ENCODE results near the gene SLC12A4. TPM values are rescaled to one million over a fixed set of nuclear protein-coding genes. Genes with fewer than 3 reads are reported as not detected.

Gene SLC12A4
- total and polyA plus RNA-seq, 8 donors, result 5.7 to 136 (median 20.1) TPM

DNA sequence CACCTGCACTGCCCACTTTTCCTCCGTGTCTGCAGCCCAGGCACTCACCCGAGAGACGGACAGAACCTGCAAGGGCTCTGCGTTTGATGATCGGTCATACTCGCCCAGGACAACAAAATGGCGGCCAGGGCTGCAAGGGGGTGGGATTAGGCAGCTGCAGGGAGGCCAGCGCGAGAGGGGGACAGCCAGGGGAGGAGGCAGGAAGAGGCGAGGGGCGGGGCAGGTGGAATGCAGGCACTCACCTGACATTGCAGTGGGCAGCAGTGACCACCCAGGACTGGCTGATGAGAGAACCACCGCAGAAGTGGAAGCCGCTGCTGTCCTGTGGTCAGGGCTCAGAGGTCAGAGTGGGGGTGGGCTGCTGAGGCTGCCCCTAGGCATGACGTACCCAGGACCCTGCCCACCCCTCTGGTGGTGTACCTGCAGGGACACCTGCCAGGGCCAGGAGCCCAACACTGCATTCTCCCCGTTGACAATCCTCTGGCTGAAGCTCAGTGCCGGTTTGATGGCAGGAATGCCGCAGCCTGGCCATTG, 37.7 kb downstream of the SLC12A4 start:
- intact Hi-C loops (cut with DNase I; ENCODE audit: low total_unique reads), result loop anchor here (10.0 kb wide), 1 partner anchor 106 kb away; no protein-coding TSS in a partner anchor
- 93 to 95% (median 94%) methylated on average over 15 to 17 of the region's 17 CpGs for WGBS, 5 donors
- Histone ChIP-seq H3K36me3 (peaks cover 15 to 84% (median 68%) of the 10 kb centered on the region in 4 donors), H3K27ac (no peak overlapping the region), H3K27me3 (no peaks in the 10 kb centered on the region), H3K9me3 (no peaks in the 10 kb centered on the region), H3K4me3 (no peak overlapping the region), H3K4me1 (peaks cover 23 to 32% (median 25%) of the 10 kb centered on the region in 4 donors)
- DNase-seq, result no peak
- TF ChIP-seq POLR2A (IDR thresholded peaks at IDR 0.05), result no peak
- no peak for TF ChIP-seq POLR2AphosphoS5 (IDR thresholded peaks at IDR 0.05)
- TF ChIP-seq, protein P1, sequence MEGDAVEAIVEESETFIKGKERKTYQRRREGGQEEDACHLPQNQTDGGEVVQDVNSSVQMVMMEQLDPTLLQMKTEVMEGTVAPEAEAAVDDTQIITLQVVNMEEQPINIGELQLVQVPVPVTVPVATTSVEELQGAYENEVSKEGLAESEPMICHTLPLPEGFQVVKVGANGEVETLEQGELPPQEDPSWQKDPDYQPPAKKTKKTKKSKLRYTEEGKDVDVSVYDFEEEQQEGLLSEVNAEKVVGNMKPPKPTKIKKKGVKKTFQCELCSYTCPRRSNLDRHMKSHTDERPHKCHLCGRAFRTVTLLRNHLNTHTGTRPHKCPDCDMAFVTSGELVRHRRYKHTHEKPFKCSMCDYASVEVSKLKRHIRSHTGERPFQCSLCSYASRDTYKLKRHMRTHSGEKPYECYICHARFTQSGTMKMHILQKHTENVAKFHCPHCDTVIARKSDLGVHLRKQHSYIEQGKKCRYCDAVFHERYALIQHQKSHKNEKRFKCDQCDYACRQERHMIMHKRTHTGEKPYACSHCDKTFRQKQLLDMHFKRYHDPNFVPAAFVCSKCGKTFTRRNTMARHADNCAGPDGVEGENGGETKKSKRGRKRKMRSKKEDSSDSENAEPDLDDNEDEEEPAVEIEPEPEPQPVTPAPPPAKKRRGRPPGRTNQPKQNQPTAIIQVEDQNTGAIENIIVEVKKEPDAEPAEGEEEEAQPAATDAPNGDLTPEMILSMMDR (IDR thresholded peaks at IDR 0.05), result no peak
- no peak for TF ChIP-seq EP300 (IDR thresholded peaks at IDR 0.05)

DNA sequence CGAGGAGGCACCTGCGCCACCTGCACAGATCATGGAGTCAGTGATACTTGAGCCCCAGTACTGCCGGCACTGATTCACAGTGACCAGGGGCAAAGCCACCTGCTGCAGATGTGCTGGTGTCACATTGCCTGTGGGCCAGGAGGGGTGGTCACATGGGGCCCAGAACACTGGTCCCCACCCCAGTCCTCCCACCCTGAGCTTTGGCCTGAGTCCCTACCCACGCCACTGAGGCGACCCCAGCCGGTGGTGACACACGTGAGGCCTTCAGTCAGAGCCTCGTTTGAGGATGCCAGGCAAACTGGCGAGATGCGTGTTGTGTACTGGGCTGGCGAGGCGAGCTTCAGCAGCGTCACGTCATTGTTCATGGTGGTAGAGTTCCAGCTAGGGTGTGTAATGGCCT, 38.2 kb downstream of the SLC12A4 start:
- no peak for DNase-seq
- Histone ChIP-seq H3K4me1 (peaks cover 23 to 34% (median 24%) of the 10 kb centered on the region in 4 donors), H3K27me3 (no peaks in the 10 kb centered on the region), H3K27ac (no peak overlapping the region), H3K36me3 (peaks cover 15 to 88% (median 68%) of the 10 kb centered on the region in 4 donors), H3K4me3 (no peak overlapping the region), H3K9me3 (no peaks in the 10 kb centered on the region)
- intact Hi-C loops (cut with DNase I; ENCODE audit: low total_unique reads), result loop anchor here (10.0 kb wide), 1 partner anchor 105 kb away; no protein-coding TSS in a partner anchor
- WGBS, 5 donors, result 91 to 99% (median 94%) methylated on average over 11 to 14 of the region's 14 CpGs
- TF ChIP-seq, protein P1 (IDR thresholded peaks at IDR 0.05), result no peak

DNA sequence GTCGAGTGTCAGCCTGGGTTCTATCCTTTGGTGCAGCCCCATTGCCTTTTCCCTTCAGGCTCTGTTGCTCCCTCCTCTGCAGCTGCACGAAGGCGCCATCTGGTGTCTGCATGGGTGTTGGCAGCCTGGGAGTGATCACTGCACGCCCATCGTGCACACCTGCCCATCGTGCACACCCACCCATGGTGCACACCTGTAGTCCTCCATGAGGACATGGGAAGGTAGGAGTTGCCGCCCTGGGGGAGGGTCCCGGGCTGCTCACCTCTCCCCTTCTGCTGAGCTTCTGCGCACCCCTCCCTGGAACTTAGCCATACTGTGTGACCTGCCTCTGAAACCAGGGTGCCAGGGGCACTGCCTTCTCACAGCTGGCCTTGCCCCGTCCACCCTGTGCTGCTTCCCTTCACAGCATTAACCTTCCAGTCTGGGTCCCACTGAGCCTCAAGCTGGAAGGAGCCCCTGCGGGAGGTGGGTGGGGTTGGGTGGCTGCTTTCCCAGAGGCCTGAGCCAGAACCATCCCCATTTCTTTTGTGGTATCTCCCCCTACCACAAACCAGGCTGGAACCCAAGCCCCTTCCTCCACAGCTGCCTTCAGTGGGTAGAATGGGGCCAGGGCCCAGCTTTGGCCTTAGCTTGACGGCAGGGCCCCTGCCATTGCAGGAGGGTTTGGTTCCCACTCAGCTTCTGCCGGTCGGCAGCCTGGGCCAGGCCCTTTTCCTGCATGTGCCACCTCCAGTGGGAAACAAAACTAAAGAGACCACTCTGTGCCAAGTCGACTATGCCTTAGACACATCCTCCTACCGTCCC, 39.7 kb downstream of the SLC12A4 start:
- peak; percentile 76 to 88 for DNase-seq
- Histone ChIP-seq H3K36me3 (peaks cover 12 to 80% (median 66%) of the 10 kb centered on the region in 4 donors), H3K27ac (no peak overlapping the region), H3K9me3 (no peaks in the 10 kb centered on the region), H3K4me3 (no peak overlapping the region), H3K4me1 (peaks cover 12 to 24% (median 14%) of the 10 kb centered on the region in 4 donors), H3K27me3 (no peaks in the 10 kb centered on the region)
- TF ChIP-seq POLR2A (IDR thresholded peaks at IDR 0.05) (no peak), EP300 (IDR thresholded peaks at IDR 0.05) (no peak), POLR2AphosphoS5 (IDR thresholded peaks at IDR 0.05) (peak in 1 of 3 donors; percentile 69)
- TF ChIP-seq, protein P1 (IDR thresholded peaks at IDR 0.05), result peak in 5 of 7 experiments; percentile 71 to 90 (median 80)
- 48 to 54% (median 50%) methylated on average over 11 to 16 of the region's 16 CpGs for WGBS, 5 donors
- intact Hi-C loops (cut with DNase I; ENCODE audit: low total_unique reads), result loop anchor here (5.0 kb wide), 1 partner anchor 46 kb away; the partner anchor contains the start of gene NRN1L

DNA sequence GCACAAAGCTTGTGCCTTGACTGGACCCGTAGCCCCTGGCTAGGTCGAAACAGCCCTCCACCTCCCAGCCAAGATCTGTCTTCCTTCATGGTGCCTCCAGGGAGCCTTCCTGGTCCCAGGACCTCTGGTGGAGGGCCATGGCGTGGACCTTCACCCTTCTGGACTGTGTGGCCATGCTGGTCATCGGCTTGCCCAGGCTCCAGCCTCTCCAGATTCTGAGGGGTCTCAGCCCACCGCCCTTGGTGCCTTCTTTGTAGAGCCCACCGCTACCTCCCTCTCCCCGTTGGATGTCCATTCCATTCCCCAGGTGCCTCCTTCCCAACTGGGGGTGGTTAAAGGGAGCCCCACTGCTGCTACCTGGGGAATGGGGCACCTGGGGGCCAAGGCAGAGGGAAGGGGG, 40.3 kb downstream of the SLC12A4 start:
- TF ChIP-seq EP300 (IDR thresholded peaks at IDR 0.05) (no peak), POLR2A (IDR thresholded peaks at IDR 0.05) (no peak), POLR2AphosphoS5 (IDR thresholded peaks at IDR 0.05) (no peak)
- TF ChIP-seq, protein P1 (IDR thresholded peaks at IDR 0.05), result no peak
- peaks cover 15 to 81% (median 68%) of the 10 kb centered on the region in 4 donors for H3K36me3 ChIP-seq
- peaks cover 12 to 30% (median 14%) of the 10 kb centered on the region in 4 donors for H3K4me1 ChIP-seq
- no peak overlapping the region for H3K4me3 ChIP-seq
- no peak overlapping the region for H3K27ac ChIP-seq
- H3K27me3 ChIP-seq, result no peaks in the 10 kb centered on the region
- DNase-seq, result no peak
- WGBS, 5 donors, result 75 to 80% (median 76%) methylated on average over 7 of the region's 7 CpGs
- intact Hi-C loops (cut with DNase I; ENCODE audit: low total_unique reads), result loop anchor here (5.0 kb wide), 1 partner anchor 46 kb away; the partner anchor contains the start of gene NRN1L
- H3K9me3 ChIP-seq, result no peaks in the 10 kb centered on the region

All from stomach (tissue), 9 donors.